ENCODE measurements around the gene RRAS2.
A peak's percentile ranks its signal among the peaks of the same experiment; 100 is the strongest.
"Not testable (repeated sequence)": the region's sequence is repeated elsewhere in the genome, so short reads cannot be mapped to it uniquely, and the experiment has no call there.

The RRAS2 gene

GRCh38 chr11:14253421-14253820 is 105.6 kb downstream of the RRAS2 start:
- no peak for DNase-seq

DNA sequence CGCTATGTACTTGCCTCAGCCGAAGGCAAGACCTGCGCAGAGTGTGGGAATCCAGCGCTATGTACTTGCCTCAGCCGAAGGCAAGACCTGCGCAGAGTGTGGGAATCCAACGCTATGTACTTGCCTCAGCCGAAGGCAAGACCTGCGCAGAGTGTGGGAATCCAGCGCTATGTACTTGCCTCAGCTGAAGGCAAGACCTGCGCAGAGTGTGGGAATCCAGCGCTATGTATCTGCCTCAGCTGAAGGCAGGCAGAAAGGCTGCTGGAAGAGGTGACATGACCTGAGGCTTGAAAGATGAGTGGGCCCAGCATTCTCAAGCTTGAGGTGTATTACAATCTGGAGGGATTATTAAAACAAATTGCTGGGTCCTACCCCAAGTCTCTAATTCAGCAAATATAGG is 106.5 kb downstream of the RRAS2 start:
- DNase-seq: not testable (repeated sequence)

DNA sequence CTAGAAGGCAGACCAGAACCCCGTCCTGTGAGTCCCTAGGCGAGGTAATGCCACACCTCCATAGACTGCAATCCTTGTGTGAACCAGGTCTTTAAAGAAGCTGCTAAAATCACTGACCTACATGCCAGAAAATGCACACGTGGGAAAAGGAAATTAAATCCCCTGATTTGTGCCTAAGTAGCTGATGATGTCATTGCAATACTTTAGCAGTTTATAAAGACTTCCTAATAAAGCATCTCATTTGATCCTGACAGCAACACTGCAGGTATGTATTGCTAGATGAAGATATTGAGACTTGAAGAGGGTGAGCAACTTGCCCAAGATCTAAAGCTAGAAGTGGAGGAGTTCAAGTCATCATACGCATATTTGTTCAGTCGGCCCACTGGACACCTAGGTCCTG is 107.2 kb downstream of the RRAS2 start:
- no peak for DNase-seq

DNA sequence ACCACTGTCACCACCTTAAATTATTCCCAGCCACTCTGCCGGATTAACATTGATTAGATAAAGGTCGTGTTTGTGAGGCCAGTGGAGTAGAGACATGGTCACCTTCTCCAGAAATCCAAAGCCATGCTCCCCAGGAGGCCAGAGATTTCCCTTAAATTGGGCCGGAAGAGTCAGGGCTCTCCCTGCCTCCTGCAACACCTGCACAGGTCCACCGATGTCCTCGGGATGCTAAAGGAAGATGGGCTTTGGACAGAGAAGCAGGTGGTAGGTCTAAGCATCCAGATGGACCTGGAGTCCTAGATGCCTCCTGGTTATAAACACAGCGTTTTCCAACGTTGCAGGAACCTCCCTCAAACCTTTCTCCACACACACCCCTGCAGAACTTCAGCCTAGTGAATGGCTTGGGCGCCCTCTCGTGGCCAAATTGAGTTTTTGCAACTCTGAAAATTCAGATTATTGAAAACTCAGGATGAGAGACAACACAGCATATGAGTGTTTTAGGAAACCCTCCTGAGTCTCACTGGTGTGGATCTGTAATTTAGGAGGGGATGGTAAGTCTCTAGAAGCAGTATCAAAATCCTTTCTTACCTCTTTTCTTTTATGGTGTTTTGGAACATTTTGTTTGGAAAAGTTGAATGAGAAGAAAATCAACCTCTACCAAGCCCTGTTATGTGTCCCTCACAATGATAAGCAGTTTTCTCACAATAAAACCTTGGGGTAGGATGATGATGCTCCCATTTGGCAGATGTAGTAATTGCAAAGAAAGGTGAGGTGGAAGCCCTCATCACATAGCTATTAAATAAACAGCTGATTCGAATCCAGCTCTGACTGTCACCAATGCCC is 109.6 kb downstream of the RRAS2 start:
- peak; percentile 28 for DNase-seq

GRCh38 chr11:14248580-14248981 is 110.4 kb downstream of the RRAS2 start:
- no peak for DNase-seq

DNA sequence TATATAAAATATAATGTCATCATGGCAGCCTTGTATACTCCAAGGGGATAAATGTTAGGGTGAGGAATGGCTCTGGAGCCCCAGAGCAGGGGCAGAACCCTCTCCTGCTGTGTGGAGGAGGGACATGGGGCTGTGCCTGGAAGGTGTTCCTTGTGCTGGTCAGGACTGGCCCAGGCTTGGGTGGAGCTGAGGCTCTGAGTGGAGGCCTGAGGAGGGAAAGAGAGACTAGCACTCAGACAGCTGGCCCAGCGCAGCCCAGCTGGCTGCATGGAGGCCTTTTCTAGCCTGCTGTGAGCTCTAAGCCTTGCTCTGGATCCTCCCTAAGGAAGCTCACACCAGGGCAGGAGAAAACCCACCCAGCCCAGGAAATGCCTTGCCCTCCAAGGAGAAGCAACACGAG is 113.5 kb downstream of the RRAS2 start:
- DNase-seq: no peak

- no peak for DNase-seq
Observed at GRCh38 chr11:14244926-14245325, 114.1 kb downstream of the RRAS2 start.

DNA sequence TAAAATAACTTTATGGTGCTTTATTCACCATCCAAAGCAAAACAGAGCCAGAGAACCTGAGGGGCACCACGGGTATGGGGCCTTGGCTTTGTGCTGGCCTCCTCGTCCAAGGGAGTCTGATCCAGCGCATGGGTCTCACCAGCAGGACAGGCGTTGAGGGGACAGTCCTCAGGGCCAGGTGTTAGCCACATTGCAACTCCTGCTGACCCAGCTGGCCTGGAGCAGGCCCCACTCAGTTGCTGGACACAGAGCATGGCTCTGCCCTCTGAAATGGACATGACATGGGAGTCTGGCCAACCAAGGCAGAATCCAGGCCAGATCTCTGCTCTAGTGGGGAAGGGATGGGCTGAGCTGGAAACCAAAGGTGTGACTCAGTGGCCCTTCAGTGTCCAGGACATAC is 116.2 kb downstream of the RRAS2 start:
- DNase-seq: no peak

DNA sequence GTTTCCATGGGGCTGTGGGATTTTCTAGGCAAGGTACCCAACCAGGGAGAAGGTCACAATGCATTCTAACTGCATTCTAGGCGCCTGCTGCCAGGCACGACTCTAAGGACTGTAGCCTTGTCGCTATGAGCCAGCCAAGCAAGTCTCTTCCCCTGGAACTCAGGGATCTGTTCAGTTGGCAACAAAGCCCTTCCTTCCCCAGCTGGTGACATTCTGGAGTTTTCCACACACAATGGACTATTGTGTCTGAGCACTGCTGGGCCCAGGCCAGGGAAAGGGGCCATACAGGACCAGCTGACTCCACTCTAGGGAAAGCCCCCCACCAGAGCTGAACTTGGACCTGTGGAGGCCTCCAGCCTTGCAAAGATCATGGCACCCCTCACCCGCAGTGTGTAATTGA is 116.8 kb downstream of the RRAS2 start:
- no peak for DNase-seq

GRCh38 chr11:14240951-14241350 is 118.0 kb downstream of the RRAS2 start:
- no peak for DNase-seq

GRCh38 chr11:14240221-14240620 is 118.8 kb downstream of the RRAS2 start:
- no peak for DNase-seq

DNA sequence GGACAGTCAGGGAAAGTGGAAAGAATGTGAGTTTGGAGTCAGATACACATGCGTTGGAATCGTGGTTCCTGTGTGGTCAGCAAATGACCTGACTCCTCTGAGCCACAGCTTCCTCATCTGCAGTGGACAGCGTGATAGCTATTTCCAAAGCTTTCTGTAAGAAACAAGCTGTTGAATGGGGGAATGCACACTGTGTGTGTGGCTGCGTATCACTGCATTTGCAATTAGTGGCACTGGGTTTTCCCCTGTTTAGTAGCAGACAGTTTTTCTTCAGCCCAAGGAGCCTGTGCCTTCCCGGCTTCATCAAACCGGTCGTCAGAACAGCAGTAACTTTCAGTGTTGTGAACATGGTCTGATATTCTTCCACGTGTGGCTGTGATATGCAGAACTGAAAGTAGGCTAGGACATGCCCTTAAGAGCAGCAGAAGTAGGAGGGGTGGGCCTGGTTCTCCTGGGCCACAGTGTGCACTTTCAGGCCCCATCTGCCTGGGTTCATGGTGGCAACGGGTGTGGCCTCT is 121.5 kb downstream of the RRAS2 start:
- no peak for DNase-seq

- DNase-seq: no peak
Observed at GRCh38 chr11:14235701-14236100, 123.3 kb downstream of the RRAS2 start.

GRCh38 chr11:14234446-14234845 is 124.5 kb downstream of the RRAS2 start:
- no peak for DNase-seq

GRCh38 chr11:14232652-14233051 is 126.3 kb downstream of the RRAS2 start:
- DNase-seq: no peak

DNA sequence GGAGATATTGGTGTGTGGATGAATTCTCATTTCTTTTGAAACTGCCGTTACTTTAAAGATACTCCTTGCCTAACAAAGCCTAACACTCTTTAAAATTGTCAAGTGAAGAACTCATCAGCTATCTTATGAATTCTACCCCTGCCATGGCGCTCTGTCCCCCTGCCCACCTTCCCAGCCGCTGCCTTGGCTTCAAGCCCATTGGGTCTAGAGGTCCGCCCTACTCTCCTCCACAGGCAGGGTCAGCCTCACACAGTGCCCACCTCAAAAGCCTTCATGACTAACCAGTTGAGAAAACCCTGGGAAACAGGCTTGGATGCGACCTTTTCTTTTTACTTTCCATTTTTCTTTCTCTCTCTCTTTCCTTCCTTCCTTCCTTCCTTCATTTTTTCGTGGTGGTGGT is 128.6 kb downstream of the RRAS2 start:
- DNase-seq: no peak

DNA sequence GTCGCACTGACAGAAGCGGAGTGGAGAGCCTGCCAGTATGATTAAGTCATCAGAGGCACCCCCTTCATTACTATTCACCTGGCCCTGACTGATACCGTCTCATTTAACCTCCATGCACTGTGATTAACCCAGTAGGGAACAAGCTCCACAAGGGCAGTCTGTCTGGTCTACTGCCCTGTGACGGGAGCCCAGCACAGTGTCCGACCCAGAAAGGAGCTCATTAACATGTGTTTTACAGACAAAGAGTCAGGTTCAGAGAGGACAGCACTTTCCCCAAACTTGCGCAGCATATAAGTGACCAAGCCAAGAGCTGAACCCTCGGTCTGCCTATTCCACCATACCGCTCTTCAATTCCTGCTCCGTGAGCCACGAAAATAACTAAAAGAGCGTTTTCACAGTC is 129.5 kb downstream of the RRAS2 start:
- DNase-seq: no peak

DNA sequence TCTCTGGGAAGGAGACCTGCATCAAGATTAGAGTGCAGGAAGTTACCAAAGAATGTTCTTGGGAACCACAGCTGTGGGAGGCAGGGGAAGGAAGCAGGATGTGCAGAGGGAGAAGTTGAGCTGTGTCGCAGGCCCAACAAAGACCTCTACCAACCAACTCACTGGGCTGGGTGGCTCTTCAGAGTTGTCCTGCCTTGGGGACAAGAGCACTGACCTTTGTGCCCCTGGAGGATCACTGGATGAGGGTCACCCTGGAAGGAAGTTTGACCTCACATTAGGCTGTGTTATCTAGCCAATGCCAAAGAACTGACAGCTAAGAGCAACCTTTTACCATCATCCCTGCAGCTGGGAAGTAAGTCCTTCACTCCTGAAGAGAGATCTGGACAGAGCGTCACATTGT is 130.6 kb downstream of the RRAS2 start:
- no peak for DNase-seq
